ENCODE measurements around the gene OLR1. TPM values are rescaled to one million over a fixed set of nuclear protein-coding genes. Genes with fewer than 3 reads are reported as not detected.
"Not testable (repeated sequence)": the region's sequence is repeated elsewhere in the genome, so short reads cannot be mapped to it uniquely, and the experiment has no call there.

Gene OLR1
- total RNA-seq, 2 experiments from 2014 or later: not detected

DNA sequence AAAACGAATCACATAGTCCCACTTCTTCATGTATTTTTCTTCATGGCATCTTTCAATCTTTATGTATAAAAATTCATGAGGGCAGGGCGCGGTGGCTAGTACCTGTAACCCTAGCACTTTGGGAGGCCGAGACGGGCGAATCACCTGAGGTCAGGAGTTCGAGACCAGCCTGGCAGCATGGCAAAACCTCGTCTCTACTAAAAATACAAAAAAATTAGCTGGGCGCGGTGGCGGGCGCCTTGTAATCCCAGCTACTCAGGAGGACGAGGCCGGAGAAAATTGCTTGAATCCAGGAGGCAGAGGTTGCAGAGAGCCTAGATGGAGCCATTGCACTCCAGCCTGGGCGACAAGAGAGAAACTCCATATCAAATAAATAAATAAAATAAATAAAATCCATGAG lies 38.3 kb upstream of the OLR1 start:
- Mint-ChIP-seq H3K27me3 (peaks cover 5% of the 10 kb centered on the region), H3K27ac (no peak overlapping the region)
- DNase-seq: no peak

GRCh38 chr12:10207136-10207535 lies 35.2 kb upstream of the OLR1 start:
- Mint-ChIP-seq H3K9me3 (no peaks in the 10 kb centered on the region), H3K36me3 (no peaks in the 10 kb centered on the region), H3K27me3 (peaks cover 14% of the 10 kb centered on the region), H3K27ac (no peak overlapping the region), H3K4me1 (peaks cover 1% of the 10 kb centered on the region), H3K4me3 (no peak overlapping the region)
- POLR2A ChIA-PET: no interaction called here
- ATAC-seq (ENCODE audit: low read depth) (no peak), DNase-seq (no peak)

More for the DNA sequence above, 38.3 kb upstream of the OLR1 start:
- POLR2A ChIA-PET: no interaction called here
- H3K9me3 Mint-ChIP-seq: no peaks in the 10 kb centered on the region
- H3K4me3 Mint-ChIP-seq: no peak overlapping the region
- ATAC-seq (ENCODE audit: low read depth): no peak
- no peaks in the 10 kb centered on the region for H3K36me3 Mint-ChIP-seq
- peaks cover 21% of the 10 kb centered on the region for H3K4me1 Mint-ChIP-seq

GRCh38 chr12:10205220-10205807 lies 33.4 kb upstream of the OLR1 start:
- DNase-seq (no peak), ATAC-seq (ENCODE audit: low read depth) (no peak)
- Mint-ChIP-seq H3K27me3 (peaks cover 16% of the 10 kb centered on the region), H3K36me3 (no peaks in the 10 kb centered on the region), H3K4me3 (no peak overlapping the region), H3K9me3 (no peaks in the 10 kb centered on the region), H3K4me1 (no peaks in the 10 kb centered on the region), H3K27ac (no peak overlapping the region)
- POLR2A ChIA-PET: no interaction called here

- H3K27me3 Mint-ChIP-seq: peaks cover 16% of the 10 kb centered on the region
- H3K27ac Mint-ChIP-seq; DNase-seq; ATAC-seq (ENCODE audit: low read depth); H3K36me3 Mint-ChIP-seq; H3K9me3 Mint-ChIP-seq; POLR2A ChIA-PET; H3K4me1 Mint-ChIP-seq; H3K4me3 Mint-ChIP-seq: not testable (repeated sequence)
Measured at GRCh38 chr12:10204495-10204894, 32.6 kb upstream of the OLR1 start.

DNA sequence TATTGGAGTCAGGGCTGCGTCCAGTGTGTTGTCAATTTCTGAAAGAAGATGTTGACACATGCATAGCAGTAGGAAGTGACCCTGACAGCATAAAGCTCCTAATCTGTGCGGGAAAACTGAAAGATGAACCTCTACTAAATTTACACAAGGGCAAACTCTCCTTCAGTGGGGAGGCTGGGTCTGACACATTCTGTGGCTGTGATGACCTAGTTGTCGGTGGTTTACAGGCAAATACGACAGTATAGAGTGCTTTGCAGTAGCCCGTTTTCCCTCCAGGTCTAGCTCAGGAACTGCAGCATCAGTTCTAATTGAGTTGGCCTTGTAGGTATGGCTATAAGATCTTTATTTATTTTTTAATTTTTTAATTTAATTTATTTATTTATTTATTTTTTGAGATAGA lies 25.9 kb upstream of the OLR1 start:
- DNase-seq (no peak), ATAC-seq (ENCODE audit: low read depth) (no peak)
- Mint-ChIP-seq H3K27ac (no peak overlapping the region), H3K9me3 (no peaks in the 10 kb centered on the region), H3K36me3 (no peaks in the 10 kb centered on the region), H3K27me3 (peaks cover 25% of the 10 kb centered on the region), H3K4me3 (no peak overlapping the region), H3K4me1 (peaks cover 5% of the 10 kb centered on the region)
- POLR2A ChIA-PET: no interaction called here

DNA sequence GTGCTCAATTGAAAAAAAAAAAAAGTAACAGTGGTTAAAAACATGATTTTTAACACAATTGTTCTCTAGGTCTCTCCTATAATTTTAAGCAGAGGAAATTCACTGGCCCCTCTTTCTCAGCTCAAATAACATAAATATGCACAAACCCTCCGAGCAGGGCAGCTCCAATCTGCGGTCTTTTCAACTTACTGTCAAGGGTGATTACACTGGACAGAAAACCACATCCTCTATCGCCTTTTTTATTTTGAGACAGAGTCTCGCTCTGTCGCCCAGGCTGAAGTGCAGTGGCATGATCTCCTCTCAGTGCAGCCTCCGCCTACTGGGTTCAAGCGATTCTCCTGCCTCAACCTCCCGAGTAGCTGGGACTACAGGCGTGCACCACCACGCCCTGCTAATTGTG lies 24.3 kb upstream of the OLR1 start:
- Mint-ChIP-seq H3K9me3 (no peaks in the 10 kb centered on the region), H3K27me3 (peaks cover 29% of the 10 kb centered on the region), H3K36me3 (no peaks in the 10 kb centered on the region), H3K4me1 (peaks cover 5% of the 10 kb centered on the region), H3K4me3 (no peak overlapping the region), H3K27ac (no peak overlapping the region)
- DNase-seq: no peak
- POLR2A ChIA-PET: no interaction called here
- ATAC-seq (ENCODE audit: low read depth): no peak

DNA sequence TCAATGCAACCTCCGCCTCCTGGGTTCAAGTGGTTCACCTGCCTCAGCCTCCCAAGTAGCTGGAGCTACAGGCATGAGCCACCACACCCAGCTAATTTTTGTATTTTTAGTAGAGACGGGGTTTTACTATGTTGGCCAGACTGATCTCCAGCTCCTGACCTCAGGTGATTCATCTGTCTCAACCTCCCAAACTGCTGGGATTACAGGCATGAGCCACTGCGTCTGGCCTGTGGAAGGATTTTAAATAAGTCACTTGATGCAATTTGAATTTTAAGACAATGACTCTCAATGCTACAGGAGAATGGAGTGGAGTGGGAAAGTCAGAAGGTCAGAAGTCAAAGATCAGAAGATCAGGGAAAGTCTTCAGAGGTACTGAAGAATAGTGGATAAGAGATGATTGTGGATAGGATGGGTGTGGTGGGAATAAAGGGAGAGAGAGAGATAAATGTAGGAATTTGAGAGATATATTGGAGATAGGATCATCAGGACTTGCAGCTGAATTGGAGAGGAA lies 22.3 kb upstream of the OLR1 start:
- Mint-ChIP-seq H3K9me3 (no peaks in the 10 kb centered on the region), H3K36me3 (no peaks in the 10 kb centered on the region), H3K4me1 (peaks cover 9% of the 10 kb centered on the region), H3K27me3 (peaks cover 30% of the 10 kb centered on the region), H3K4me3 (no peak overlapping the region), H3K27ac (no peak overlapping the region)
- POLR2A ChIA-PET: no interaction called here
- DNase-seq (no peak), ATAC-seq (ENCODE audit: low read depth) (no peak)

DNA sequence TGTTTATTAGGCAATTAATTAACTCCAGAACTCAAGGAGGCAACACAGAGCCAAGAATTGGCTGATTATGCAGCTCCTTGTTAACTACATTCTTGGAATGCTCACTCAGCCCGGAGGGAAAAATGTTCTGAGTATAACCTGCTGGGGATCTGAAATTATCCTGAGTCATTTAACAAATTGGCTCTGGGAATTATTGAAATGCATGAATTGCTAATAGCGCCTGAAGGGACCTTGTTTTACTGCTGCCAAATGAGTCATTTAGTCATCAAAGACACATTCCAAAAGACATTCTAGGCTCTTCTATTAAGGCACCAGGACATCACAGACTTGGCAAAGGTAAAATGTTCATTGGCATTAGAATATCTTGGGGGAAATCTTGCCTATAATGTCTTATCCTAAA lies 19.9 kb upstream of the OLR1 start:
- Mint-ChIP-seq H3K9me3 (no peaks in the 10 kb centered on the region), H3K4me1 (peaks cover 9% of the 10 kb centered on the region), H3K27ac (no peak overlapping the region), H3K36me3 (no peaks in the 10 kb centered on the region), H3K4me3 (no peak overlapping the region), H3K27me3 (peaks cover 24% of the 10 kb centered on the region)
- ATAC-seq (ENCODE audit: low read depth): no peak
- POLR2A ChIA-PET: no interaction called here
- DNase-seq: no peak

- H3K4me1 Mint-ChIP-seq: peaks cover 5% of the 10 kb centered on the region
- no peak overlapping the region for H3K27ac Mint-ChIP-seq
- peak; percentile 99 for ATAC-seq (ENCODE audit: low read depth)
- H3K4me3 Mint-ChIP-seq: no peak overlapping the region
- H3K36me3 Mint-ChIP-seq: no peaks in the 10 kb centered on the region
- POLR2A ChIA-PET: interaction anchor here (0.7 to 1.0 kb wide), 2 partner anchors 38 to 45 kb away, joined by 3 read pairs; no protein-coding TSS in a partner anchor
- DNase-seq: peak; percentile 41
- peaks cover 25% of the 10 kb centered on the region for H3K27me3 Mint-ChIP-seq
- H3K9me3 Mint-ChIP-seq: no peaks in the 10 kb centered on the region
Measured at GRCh38 chr12:10190558-10191388, 18.8 kb upstream of the OLR1 start.

DNA sequence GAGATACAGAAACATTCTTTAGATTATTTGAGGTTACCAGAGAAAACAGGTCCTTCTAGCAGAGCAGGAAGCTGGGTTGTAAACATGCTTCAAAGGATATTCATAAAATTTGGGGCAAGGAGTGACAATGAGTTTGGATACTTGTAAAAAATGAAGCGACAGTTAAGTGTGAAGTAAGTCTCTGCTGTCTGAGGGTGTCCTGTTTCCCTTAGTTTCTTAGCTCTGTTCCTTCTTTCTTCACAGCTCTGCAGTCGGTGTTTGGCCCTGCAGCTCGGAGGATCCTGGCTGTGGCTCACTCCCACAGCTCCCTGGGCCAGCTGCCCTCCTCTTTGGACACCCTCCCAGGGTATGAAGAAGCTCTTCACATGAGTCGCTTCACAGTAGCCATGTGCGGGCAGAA lies 17.7 kb upstream of the OLR1 start:
- Mint-ChIP-seq H3K4me3 (no peak overlapping the region), H3K9me3 (no peaks in the 10 kb centered on the region), H3K27me3 (peaks cover 27% of the 10 kb centered on the region), H3K36me3 (no peaks in the 10 kb centered on the region), H3K27ac (no peak overlapping the region), H3K4me1 (peaks cover 5% of the 10 kb centered on the region)
- ATAC-seq (ENCODE audit: low read depth) (no peak), DNase-seq (no peak)
- POLR2A ChIA-PET: interaction anchor here (1.0 kb wide), 1 partner anchor 36 kb away, joined by 3 read pairs; no protein-coding TSS in a partner anchor

DNA sequence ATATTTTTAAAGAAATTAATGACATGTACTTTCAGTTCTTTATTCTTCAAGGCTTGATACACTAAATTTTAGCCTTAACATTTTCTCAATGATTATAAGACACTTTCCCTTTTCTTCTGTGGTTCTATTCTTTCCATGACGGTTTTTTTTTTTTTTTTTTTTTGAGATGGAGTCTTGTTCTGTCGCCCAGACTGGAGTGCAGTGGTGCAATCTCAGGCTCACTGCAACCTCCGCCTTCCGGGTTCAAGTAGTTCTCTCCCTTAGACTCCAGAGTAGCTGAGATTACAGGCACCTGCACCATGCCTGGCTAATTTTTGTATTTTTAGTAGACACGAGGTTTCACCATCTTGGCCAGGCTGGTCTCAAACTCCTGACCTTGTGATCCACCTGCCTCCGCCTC lies 15.0 kb upstream of the OLR1 start:
- H3K4me1 Mint-ChIP-seq; DNase-seq; H3K36me3 Mint-ChIP-seq; ATAC-seq (ENCODE audit: low read depth); H3K27ac Mint-ChIP-seq; POLR2A ChIA-PET; H3K9me3 Mint-ChIP-seq; H3K4me3 Mint-ChIP-seq: not testable (repeated sequence)
- peaks cover 29% of the 10 kb centered on the region for H3K27me3 Mint-ChIP-seq

GRCh38 chr12:10186299-10186698 lies 14.4 kb upstream of the OLR1 start:
- POLR2A ChIA-PET: no interaction called here
- Mint-ChIP-seq H3K27ac (no peak overlapping the region), H3K9me3 (no peaks in the 10 kb centered on the region), H3K36me3 (no peaks in the 10 kb centered on the region), H3K27me3 (peaks cover 29% of the 10 kb centered on the region), H3K4me1 (peaks cover 8% of the 10 kb centered on the region), H3K4me3 (no peak overlapping the region)
- ATAC-seq (ENCODE audit: low read depth): no peak
- DNase-seq: no peak

DNA sequence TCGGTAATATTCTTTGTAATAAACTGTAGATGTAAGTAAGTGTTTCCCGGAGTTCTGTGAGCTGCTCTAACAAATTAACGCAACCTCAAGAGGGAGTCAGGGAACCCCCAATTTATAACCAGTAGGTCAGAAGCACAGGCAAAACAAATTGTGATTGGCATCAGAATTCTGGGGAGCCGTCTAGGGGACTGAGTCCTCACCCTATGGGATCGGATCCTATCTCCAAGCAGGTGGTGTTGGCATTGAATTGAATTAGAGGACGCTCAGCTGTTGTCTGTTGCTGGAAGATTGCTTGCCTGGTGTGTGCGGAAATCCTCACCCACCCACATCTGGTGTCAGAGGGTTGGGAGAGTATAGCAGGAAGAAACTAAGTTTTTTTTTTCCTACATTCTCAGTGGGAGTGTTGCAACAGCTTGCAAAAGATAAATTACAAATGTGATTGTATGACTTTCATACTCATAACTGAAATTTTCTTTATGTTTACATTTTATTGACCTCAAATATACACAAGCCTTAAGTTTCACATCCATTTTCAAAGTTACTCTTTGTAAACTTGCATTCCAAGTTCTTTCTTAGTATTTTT lies 12.4 kb upstream of the OLR1 start:
- POLR2A ChIA-PET: no interaction called here
- peaks cover 4% of the 10 kb centered on the region for H3K4me1 Mint-ChIP-seq
- H3K36me3 Mint-ChIP-seq: no peaks in the 10 kb centered on the region
- DNase-seq (no peak), ATAC-seq (ENCODE audit: low read depth) (no peak)
- no peak overlapping the region for H3K4me3 Mint-ChIP-seq
- H3K9me3 Mint-ChIP-seq: no peaks in the 10 kb centered on the region
- peaks cover 32% of the 10 kb centered on the region for H3K27me3 Mint-ChIP-seq
- no peak overlapping the region for H3K27ac Mint-ChIP-seq
